NOMO-1 treated with DMSO at 0.1 percent for 48 hours (cell line): ENCODE data around the gene TMEM18.

ENCODE experiments used
- DNase-seq: peaks from one replicate; lab custom pipeline; 2025; ENCODE audit not compliant: unreplicated experiment; lab: John Stamatoyannopoulos, UW

The TMEM18 gene

DNA sequence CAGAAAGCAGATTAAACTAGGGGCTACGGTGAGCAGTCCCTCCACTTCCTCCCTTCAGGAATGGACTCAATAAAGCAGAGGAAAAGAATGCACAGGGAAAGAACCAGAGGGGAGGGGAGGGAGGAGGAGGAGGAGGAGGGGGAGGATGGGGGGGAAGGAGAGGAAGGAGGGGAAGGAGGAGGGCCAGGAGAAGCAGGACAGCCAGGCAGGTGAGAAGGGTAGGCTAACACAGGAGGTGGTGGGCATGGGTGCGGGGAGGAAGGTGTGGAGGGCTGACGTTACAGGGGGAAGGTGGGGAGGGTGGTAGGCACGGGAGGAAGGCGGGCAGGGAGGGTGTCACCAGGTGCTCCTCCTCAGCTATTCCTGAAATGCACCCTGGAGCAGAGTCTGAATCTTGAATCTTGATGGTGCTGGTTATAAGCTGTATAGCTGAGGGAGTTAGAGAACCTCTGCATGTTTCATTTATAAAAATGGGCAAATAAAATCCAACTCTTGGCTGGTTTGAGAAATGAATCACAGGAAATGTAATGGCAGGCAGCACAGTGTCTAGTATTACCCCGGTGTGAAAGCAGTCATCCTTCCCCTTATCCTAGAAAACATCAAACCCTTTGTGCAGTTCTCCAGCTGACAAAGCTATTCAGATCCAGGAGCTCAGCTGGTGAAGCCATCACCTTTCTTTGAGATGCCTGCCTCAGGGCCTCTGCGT lies 3.4 kb downstream of the TMEM18 start:
- DNase-seq: no peak

DNA sequence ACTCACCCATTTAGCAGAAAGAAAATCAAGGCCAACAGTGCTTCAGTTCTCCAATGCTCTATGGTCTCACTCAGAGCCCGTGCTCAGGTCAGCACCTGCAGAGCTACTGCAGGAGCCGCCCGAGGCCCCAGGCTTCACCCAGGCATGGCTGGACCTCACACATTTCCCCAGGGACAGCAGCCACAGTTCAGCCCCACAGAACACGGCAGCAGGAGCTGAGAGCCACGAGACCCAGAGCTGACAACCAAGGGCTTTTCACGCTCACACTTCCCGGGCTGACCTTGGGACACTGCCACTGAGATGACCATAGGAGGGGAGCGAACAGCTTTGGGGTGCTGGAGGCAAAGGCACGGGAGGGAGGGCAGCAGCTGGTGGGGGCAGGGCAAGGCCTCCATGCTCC lies 4.2 kb downstream of the TMEM18 start:
- DNase-seq: no peak

DNA sequence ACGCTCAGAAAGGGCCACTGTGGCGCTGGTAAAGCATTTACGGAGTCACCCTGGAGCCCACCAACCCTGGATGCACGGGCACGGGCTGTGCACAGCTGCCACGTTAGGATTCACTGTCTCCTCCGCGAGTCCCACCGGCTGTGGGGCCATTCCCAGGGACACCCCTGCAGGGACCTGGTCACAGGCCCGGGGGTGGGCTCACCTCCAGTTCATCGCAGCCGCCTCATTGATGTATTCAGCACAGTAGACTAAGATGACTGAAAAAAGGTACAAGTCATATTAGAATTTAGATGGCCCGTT lies 4.7 kb downstream of the TMEM18 start:
- DNase-seq: no peak

DNA sequence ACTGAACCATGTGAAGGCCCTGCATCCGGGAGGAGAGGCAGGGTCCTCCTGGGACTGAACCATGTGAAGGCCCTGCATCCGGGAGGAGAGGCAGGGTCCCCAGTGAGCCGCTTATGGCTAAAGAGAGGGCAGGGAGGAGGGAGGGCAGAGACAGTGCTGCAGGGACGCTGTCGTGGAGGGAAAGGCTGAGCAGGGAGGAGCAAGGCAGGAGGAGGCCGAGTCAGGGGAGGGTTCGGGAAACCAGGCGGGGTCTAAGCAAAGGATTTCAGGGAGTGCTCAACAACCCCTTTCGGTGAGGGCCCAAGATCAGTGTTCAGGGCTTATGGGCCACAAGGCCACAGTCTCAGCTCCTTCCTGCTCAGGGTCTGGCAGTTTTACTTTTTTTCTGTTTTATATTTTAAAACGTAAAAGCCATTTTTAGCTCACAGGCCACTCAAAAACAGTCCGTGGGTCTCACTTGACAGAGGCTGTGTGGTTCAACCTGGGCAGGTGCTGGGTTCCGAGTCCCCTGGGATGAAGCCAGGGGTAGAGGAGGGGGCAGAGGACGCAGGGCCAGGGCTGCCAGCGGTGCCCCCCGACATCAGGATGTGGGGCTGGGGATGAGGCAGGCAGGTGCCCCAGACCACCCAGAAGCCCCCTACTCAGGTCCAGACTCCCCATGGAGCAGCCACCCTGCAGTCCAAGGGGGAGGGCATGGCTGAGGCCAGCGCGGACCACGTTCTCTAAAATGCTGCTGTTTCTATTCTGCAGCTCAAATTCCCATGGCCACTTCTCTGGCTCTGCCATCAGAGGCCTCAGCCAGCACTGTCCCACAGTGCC lies 5.2 kb downstream of the TMEM18 start:
- no peak for DNase-seq

DNA sequence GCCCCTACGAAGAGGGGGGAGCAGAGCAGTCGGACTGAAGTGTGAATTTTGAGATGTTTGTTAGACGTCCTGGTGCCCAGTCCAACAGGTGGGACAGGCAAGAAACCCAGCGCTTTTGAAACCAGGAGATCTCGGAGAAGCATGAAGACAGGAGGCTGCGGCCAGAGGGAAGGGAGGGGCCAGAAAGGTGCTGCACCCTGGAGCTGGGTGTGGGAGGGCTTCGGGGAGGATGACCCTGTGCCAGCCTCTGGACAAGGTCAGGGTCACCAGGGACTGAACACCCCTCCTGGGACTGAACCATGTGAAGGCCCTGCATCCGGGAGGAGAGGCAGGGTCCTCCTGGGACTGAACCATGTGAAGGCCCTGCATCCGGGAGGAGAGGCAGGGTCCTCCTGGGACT lies 6.1 kb downstream of the TMEM18 start:
- no peak for DNase-seq

DNA sequence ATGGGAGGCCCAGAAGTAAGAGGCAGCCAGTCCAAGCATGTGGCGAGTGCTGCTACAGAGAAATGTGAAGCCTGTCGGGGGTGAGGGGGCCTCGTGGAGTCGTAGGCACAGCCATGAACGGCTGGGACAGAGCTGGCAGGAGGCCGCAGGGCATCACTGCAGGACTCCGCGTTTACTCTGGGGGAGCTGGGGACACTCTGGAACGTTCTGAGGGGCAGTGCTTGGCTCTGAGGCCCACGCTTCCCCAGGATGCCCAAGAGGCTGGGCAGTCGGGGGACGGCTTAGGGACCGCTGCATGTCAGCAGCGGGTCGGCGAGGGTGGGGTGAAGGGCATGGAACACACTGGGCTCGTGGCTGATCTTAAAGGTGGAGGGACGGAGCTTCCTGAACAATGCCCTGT lies 6.6 kb downstream of the TMEM18 start:
- DNase-seq: no peak

DNA sequence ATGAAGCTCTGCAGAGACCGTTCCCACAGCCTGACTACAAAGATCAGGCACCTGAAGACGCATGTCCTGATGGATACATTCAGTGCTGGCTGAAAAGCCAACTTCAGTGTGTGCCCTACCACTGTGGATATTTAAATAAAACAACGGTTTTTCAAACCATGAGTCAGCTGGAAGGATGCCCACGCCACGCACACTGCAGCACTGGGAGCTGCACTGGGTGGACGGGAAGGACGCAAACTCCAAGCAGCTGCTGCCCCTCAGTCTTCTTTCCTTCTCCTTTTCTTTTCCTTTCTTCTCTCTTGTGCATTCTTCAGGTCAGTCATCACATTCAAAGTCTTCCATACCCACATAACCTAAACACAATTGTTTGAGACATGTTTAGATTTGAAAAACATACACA lies 7.9 kb downstream of the TMEM18 start:
- no peak for DNase-seq

DNA sequence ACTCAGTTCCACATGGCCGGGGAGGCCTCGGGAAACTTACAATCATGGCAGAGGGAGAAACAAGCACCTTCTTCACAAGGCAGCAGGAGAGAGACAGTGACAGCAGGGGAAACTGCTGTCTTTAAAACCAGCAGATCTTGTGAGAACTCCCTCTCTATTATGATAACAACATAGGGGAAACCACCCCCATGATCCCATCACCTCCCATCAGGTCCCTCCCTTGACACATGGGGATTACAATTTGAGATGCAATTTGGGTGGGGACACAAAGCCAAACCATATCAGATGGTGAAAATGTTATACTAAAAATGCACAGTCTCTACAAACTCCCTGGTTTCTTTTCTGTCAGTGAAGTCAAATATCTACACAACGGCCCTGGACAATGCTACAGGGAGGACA lies 9.2 kb downstream of the TMEM18 start:
- DNase-seq: no peak

DNA sequence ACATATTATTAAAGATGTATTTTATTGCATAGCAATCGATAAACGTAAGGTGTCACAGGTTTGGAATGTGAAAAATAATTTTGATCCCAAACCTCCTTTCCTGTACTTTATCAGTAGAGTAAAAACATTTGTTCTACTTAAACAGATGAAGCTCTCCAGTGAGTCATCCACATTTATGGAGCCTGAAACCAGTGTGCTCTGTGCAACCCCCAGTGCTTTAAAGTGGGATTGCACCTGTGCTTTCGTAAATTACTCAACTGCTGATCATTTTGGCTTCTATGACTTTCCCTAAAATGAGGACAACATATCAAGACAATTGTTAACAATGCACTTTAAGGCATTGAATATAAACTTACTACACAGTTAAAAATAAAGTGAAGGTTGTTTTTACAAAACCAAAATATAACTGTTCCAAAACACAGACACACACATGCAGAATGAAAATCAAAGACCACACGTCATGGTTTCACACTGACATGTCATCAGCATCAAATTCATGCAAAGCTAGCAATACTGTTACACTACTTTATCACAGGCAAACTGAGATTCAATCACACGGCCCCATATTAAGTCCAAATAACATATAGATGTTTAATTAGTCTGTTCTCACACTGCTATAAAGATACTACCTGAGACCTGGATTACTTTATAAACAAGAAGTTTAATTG lies 9.7 kb downstream of the TMEM18 start:
- peak; percentile 18 for DNase-seq

DNA sequence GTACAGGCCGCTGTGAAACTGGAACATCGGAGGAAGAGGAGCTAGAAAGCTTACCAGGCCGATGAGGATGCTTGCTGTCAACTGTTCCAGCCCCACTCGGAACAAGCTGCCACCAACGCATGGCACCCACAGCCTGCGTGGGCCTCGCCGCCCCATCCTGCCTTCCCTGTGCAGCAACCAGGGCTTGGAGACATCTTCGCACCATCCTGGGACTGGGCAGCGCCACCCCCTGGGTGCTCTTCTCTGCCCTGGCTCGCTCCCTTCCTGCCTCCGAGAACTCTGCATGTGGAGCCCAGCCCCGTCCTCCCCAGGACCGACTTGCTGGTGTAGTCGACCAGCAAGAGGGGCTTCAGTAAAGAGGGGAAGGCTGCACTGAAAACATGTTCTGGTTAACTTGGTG lies 10.8 kb downstream of the TMEM18 start:
- no peak for DNase-seq

DNA sequence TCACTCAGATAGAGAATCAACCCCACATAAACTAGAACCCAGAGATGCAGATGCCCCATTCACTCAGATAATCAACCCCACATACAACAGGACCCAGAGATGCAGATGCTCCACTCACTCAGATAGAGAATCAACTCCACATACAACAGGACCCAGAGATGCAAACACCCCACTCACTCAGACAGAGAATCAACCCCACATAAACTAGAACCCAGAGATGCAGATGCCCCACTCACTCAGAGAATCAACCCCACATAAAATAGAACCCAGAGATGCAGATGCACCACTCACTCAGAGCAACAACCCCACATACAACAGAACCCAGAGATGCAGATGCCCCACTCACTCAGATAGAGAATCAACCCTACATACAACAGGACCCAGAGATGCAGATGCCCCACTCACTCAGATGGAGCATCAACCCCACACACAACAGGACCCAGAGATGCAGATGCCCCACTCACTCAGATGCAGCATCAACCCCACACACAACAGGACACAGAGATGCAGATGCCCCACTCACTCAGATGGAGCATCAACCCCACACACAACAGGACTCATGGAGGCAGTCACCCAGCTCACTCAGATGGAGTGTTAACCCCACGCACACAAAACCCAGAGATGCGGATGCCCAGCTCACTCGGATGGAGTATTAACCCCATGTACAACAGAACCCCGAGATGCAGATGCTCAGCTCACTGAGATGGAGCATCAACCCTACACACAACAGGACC lies 11.7 kb downstream of the TMEM18 start:
- no peak for DNase-seq

DNA sequence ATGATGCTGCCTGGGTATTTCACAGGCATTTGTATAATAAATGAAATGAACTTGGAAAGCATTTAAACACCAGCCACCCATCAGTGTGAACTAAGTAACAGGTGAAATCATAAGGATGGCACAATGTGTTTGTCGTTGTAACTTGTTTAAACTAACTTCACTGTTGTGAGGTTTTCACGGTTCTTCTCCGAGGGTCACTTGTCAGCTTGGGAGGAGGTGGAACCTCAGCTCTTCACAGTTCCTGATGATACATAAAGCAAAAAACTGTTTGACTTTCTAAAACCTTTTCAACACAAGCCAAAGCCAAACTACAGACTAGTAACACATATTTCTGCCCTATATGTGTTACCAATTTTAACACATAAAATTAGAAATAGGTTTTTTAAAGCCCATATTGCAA lies 13.1 kb downstream of the TMEM18 start:
- DNase-seq: no peak

DNA sequence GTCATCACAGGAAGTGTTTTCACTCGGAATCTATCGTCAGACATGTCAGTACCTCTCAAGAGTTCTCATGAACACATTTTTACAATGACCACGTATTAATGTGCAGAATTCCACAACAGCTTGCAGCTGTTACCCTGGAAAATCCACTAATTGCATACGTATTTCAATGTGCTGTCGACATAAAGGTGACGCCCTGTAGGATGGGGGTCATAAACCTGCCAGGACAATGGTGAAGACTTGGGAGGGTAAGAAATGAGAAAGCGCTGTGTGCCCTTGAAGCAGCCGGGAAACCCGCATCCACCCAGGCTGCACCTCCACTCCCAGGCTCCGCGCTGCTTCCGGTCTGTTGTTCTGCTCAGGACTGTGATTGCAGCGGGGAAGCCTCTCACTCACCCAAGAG lies 14.0 kb downstream of the TMEM18 start:
- no peak for DNase-seq

DNA sequence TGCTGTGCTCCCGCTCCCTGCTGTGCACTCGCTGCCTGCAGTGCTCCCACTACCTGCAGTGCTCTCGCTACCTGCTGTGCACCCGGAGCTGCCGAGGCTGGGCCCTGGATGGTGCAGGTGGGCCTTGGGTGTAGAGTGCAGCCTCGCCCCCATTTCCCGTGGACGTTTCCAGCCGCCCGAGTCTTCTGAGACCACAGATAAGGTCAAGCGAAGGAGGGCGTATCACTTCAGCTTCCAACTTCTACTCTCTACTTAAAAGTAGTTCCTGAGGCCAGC lies 15.9 kb downstream of the TMEM18 start:
- no peak for DNase-seq

DNA sequence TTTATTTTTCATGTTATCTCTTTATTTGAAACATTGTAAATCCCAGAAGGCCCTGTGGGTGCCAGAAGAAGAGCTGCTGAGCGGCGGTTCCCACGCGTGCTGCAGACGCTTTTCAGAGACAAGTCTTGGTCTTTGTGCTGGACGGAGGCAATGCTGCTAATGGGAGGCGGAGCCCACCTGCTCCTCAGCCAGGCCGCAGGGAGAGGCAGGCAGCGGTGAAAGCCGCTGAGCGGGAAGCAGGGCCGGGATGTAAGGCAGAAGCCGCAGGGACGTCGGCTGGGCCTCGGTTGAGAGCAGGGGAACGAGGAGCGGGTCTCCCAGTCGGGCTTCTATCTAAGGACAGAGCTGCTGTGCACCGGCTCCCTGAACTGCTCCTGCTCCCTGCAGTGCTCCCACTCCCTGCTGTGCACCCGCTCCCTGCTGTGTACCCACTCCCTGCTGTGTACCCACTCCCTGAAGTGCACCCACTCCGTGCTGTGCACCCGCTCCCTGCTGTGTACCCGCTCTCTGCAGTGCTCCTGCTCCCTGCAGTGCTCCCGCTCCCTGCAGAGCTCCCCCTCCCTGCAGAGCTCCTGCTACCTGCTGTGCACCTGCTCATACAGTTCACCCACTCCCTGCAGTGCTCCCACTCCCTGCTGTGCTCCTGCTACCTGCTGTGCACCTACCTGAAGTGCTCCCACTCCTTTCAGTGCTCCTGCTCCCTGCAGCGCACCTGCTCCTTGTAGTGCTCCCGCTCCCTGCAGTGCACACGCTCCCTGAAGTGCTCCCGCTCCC lies 16.4 kb downstream of the TMEM18 start:
- no peak for DNase-seq

DNA sequence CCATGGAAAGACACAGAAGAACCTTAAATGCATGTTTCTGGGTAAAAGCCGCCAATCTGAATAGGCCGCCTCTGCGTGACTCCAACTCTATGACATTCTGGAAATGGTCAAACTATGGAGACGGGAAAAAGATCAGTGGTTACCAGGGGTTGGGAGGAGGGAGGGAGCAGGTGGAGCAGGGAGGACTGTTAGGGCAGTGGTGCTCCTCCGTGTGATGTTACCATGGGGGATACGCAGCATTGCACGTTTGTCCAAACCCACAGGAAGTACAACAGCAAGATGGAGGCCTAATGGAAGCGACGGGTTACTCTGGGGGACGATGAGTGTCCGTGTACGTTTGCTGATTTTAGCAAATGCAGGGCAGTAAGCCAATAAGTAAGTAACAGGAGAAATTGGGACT lies 17.2 kb downstream of the TMEM18 start:
- DNase-seq: no peak

DNA sequence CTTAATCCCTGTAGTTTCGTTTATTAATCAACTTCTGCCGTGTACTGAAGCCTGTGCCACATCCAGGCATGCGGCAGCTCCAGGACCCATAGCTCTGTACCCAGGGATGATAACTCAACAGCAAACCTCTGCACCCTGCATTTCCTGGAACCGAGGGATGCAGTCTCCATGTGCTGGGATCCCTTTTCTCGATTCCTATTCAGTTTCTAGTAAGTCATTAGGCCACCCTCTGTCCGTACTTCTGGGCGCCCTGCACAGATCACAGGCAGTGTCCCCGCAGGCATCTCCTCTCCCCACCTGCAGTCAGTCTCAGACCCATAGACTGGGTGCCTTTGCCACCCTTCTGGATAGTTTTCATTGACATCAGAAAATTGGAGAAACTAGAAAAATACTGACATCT lies 18.8 kb downstream of the TMEM18 start:
- DNase-seq: no peak

DNA sequence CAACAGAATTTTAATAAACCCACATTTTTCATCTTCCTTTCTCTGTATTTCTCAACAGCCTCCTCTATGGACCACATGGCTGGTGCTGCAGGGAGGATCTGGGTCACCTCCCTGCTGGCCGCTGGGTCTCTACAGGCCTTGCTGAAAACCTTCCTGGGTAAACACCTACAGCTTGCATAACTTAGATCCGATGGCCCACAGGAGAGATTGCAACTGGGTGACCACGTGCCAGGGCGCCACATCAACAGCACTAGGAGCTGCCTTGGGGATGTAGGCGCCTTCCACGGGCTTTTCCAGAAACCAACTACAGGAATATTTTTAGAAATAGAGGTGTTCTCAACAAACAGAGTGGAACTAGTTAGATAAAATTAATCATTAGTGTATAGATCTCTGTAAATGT lies 19.4 kb downstream of the TMEM18 start:
- no peak for DNase-seq

DNA sequence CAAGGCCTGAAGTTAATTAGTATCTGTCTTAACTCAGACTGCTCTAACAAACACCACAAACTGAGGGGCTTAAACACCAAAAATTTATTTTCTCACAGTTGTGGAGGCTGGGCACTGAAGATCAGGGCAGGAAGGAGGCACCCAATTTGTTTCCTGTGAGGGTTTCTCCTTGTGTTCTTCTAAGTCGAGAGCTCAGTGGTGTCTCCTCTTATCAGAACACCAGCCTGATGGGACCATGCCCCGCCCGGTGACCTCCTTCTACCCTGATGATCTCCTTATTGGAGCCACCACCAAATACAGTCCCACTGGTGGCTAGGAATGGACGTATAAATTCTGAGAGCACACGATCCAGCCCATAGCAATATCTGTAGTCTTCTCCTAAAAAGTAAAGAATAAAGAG lies 20.5 kb downstream of the TMEM18 start:
- DNase-seq: no peak

DNA sequence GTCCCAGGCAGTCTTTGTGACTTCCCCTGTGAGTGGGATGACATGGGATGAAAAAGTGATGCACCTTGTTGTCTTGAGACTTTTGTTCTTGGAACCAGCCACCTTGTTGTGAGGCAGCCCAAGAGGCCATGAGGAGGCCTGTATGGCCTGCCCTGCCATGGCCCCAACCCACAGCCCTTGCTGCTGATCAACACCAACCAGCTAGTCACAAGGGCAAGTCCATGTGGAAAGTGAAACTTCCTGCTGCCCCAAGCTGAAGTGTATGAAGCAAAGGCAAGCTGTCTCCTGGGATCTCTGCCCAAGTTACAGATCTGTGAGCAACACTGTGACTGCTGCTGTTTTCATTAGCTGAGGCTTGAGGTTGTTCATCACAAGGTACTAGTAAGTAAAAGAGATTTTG lies 21.6 kb downstream of the TMEM18 start:
- no peak for DNase-seq

DNA sequence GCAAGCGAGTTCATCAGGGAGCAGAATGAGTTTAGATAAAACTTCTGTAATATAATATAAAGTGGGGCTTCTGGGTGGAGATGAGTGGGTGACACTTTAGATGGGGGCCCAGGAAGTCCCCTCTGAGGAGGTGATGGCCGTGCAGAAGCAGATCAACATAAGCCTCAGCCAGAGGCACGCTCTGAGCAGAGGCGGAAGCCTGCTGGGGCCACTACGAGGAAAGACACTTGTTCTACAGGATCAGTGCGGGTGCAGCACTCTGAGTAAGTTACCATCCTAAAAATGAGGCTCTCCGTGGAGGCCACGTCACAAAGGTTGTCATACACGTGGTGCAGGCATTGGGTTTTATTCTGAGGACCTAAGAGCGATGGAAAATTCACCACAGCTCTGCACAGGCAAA lies 22.3 kb downstream of the TMEM18 start:
- no peak for DNase-seq
